Spleen (tissue), 11 donors: ENCODE data around the gene OLFM4. TPM values are rescaled to one million over a fixed set of nuclear protein-coding genes. Genes with fewer than 3 reads are reported as not detected.

ENCODE experiments used
- DNase-seq: peaks from one replicate; pipeline ENCODE4 v3.0.0-alpha.2; 2020
- H3K27ac ChIP-seq, 8 donors: fragments of 200-600 bp; sonication (generic) in 7 of 8; 1 replicate in 4 of 8; 2 replicates in 4 of 8; pipeline versions ENCODE4 v1.5.0 to v1.8.0; 2016 to 2021; ENCODE audit warnings: inconsistent platforms in 4 of 8, mild to moderate bottlenecking in 4 of 8, moderate library complexity in 1 of 8
- H3K27me3 ChIP-seq, 7 donors: fragments of 200-600 bp; sonication (generic) in 6 of 7; replicated peaks in 1 of 7; 1 replicate in 4 of 7; 2 replicates in 3 of 7; pipeline versions ENCODE4 v1.5.0 to v1.8.0; 2016 to 2021; ENCODE audit warnings: inconsistent platforms in 3 of 7, mild to moderate bottlenecking in 1 of 7
- H3K36me3 ChIP-seq, 6 donors: fragments of 200-600 bp; sonication (generic) in 5 of 6; 1 replicate in 4 of 6; 2 replicates in 2 of 6; pipeline versions ENCODE4 v1.5.0 to v1.8.0; 2016 to 2021; ENCODE audit warnings: inconsistent platforms in 2 of 6
- H3K4me1 ChIP-seq, 6 donors: fragments of 200-600 bp; sonication (generic) in 5 of 6; 1 replicate in 3 of 6; 2 replicates in 3 of 6; pipeline versions ENCODE4 v1.5.0 to v1.8.0; 2016 to 2021; ENCODE audit warnings: inconsistent platforms in 3 of 6
- H3K4me3 ChIP-seq, 8 donors: fragments of 200-600 bp; sonication (generic) in 7 of 8; 1 replicate in 4 of 8; 2 replicates in 4 of 8; pipeline versions ENCODE4 v1.5.0 to v1.8.0; 2016 to 2021; ENCODE audit warnings: inconsistent platforms in 4 of 8, mild to moderate bottlenecking in 4 of 8, moderate library complexity in 2 of 8
- H3K9me3 ChIP-seq, 8 donors: fragments of 200-600 bp; sonication (generic) in 7 of 8; 1 replicate in 4 of 8; 2 replicates in 4 of 8; pipeline versions ENCODE4 v1.5.0 to v1.8.0; 2016 to 2021; ENCODE audit warnings: inconsistent platforms in 4 of 8
- POLR2A ChIP-seq, 3 donors: fragments of 450-650 bp; IDR thresholded peaks; one replicate each; pipeline ENCODE4 v1.5.1; 2017; ENCODE audit warnings: antibody characterized with exemption in 3 of 3, mild to moderate bottlenecking in 1 of 3
- POLR2AphosphoS5 ChIP-seq, 3 donors: sonication (generic); formaldehyde crosslinking; IDR thresholded peaks; one replicate each; pipeline ENCODE4 v1.5.1; 2017; ENCODE audit warnings: antibody characterized with exemption in 3 of 3
- WGBS, 5 donors: extraction: QIAGEN DNeasy Blood & Tissue Kit in 3 of 5; methylation state at CpG; one replicate each; pipeline versions ENCODE4 v1.1.5 to v1.1.7; 2013 to 2018; 5-methylcytosine and 5-hydroxymethylcytosine counted together
- intact Hi-C: fragments of 100-400 bp; cut with DNase I; formaldehyde crosslinking; loops from one replicate; pipeline ENCODE4 v1.15.0; 2023; ENCODE audit warnings: low total_unique reads
- polyA plus RNA-seq, 3 donors: library from polyadenylated mRNA; stranded (reverse); fragments of 200-250 nt; gene quantifications; one replicate each; pipeline ENCODE4 v1.2.1, GENCODE V29; 2013
- total RNA-seq, 7 donors: library from RNA; depleted of rRNA in 3 of 7; stranded (reverse); fragments of >200 nt in 3 of 7; fragmentation: NEBNext Ultra II Directional in 4 of 7; extraction: Animal tissue kit (Norgen Biotek cat#: 25700) in 4 of 7; gene quantifications; one replicate each; pipeline versions ENCODE4 v1.1.0 to v1.2.1, GENCODE V29; 2016 to 2021
- TF ChIP-seq, protein P1 (sequence below), 11 experiments: fragments of 200-600 bp in 7 of 11; fragments of 450-650 bp in 4 of 11; sonication (generic) in 4 of 11; IDR thresholded peaks in 8 of 11; conservative IDR thresholded peaks in 3 of 11; 1 replicate in 7 of 11; 2 replicates in 4 of 11; pipeline versions ENCODE4 v1.4.0 to v1.8.0; 2016 to 2021; ENCODE audit warnings: antibody characterized with exemption in 11 of 11, inconsistent platforms in 4 of 11, mild to moderate bottlenecking in 1 of 11
- donor health status: healthy with polysubstance abuse.
- donor health status: DM: no; HTN: no; CAD: no; lungs with moderate emphysema.
- donor health status: DM: no; HTN: no; CAD: no.
- donor health status: Bipolar disorder and iron deficiency.
- donor health status: healthy.
- donor health status: DM: no; HTN: no; CAD: no.
- donor health status: DM: yes; HTN: yes; CAD: no.

OLFM4 gene
- total and polyA plus RNA-seq, 10 donors, result 0.78 to 82.5 (median 3.9) TPM

DNA sequence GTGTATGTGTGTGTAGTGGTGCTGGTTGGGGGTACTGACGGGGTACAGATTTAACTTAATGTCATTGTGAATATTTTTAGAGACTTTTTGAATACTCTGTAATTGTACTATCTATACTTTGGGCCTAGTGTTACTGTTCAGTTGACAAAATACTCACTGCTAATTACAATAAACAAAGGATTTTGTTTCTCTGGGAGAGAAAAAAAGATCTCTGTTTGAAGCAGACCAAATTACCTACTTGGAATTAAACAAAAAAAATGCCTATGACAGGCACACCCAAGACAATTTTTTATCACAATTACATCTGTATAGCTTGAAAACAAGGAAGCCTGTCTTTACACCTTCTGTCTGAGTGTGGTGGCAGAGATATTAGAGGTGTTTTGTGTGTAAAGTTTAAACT lies 45.1 kb downstream of the OLFM4 start:
- Histone ChIP-seq H3K27ac (no peak overlapping the region), H3K4me1 (no peaks in the 10 kb centered on the region), H3K9me3 (no peaks in the 10 kb centered on the region), H3K36me3 (no peaks in the 10 kb centered on the region), H3K4me3 (no peak overlapping the region), H3K27me3 (no peaks in the 10 kb centered on the region)
- intact Hi-C loops, result no loop called here
- WGBS, 5 donors, result 67 to 100% (median 81%) methylated on average over 1 of the region's 1 CpG
- TF ChIP-seq, protein P1, sequence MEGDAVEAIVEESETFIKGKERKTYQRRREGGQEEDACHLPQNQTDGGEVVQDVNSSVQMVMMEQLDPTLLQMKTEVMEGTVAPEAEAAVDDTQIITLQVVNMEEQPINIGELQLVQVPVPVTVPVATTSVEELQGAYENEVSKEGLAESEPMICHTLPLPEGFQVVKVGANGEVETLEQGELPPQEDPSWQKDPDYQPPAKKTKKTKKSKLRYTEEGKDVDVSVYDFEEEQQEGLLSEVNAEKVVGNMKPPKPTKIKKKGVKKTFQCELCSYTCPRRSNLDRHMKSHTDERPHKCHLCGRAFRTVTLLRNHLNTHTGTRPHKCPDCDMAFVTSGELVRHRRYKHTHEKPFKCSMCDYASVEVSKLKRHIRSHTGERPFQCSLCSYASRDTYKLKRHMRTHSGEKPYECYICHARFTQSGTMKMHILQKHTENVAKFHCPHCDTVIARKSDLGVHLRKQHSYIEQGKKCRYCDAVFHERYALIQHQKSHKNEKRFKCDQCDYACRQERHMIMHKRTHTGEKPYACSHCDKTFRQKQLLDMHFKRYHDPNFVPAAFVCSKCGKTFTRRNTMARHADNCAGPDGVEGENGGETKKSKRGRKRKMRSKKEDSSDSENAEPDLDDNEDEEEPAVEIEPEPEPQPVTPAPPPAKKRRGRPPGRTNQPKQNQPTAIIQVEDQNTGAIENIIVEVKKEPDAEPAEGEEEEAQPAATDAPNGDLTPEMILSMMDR (IDR thresholded peaks at IDR 0.05 in 8 of 11, conservative IDR thresholded peaks at IDR 0.05 in 3 of 11), result no peak
- TF ChIP-seq POLR2AphosphoS5 (IDR thresholded peaks at IDR 0.05), result no peak
- no peak for TF ChIP-seq POLR2A (IDR thresholded peaks at IDR 0.05)
- no peak for DNase-seq

DNA sequence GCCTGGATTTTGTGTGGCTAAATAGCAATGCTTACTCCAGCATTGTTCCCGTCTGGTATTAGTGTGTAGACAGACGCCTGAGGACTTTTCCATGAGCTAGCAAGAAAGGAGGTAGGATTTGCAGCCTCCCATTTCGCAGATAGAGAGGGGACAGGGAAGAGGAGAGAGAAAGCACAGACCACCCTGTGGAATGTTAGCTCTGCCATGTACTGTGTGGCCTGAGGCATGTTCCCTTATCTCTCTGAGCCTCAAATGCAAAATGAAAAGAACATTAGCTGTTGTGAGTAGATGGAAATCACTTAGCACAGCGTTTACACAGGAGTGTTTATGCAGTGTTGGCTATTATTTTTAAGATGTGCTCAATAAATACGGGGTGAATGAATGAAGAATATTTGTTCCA lies 45.5 kb downstream of the OLFM4 start:
- no peaks in the 10 kb centered on the region for H3K27me3 ChIP-seq
- intact Hi-C loops, result no loop called here
- H3K4me3 ChIP-seq, result no peak overlapping the region
- H3K27ac ChIP-seq, result no peak overlapping the region
- no peaks in the 10 kb centered on the region for H3K9me3 ChIP-seq
- no peak for DNase-seq
- no peaks in the 10 kb centered on the region for H3K4me1 ChIP-seq
- 65 to 74% (median 72%) methylated on average over 5 of the region's 5 CpGs for WGBS, 5 donors
- TF ChIP-seq POLR2AphosphoS5 (IDR thresholded peaks at IDR 0.05), result no peak
- TF ChIP-seq POLR2A (IDR thresholded peaks at IDR 0.05), result no peak
- TF ChIP-seq, protein P1 (IDR thresholded peaks at IDR 0.05 in 8 of 11, conservative IDR thresholded peaks at IDR 0.05 in 3 of 11), result no peak
- H3K36me3 ChIP-seq, result no peaks in the 10 kb centered on the region

GRCh38 chr13:53075356-53076041 lies 46.9 kb downstream of the OLFM4 start:
- H3K4me1 ChIP-seq, result no peaks in the 10 kb centered on the region
- no peak overlapping the region for H3K4me3 ChIP-seq
- TF ChIP-seq POLR2A (IDR thresholded peaks at IDR 0.05) (no peak), POLR2AphosphoS5 (IDR thresholded peaks at IDR 0.05) (no peak)
- TF ChIP-seq, protein P1 (IDR thresholded peaks at IDR 0.05 in 8 of 11, conservative IDR thresholded peaks at IDR 0.05 in 3 of 11), result no peak
- no peaks in the 10 kb centered on the region for H3K9me3 ChIP-seq
- H3K27ac ChIP-seq, result no peak overlapping the region
- WGBS, 5 donors, result 61 to 72% (median 68%) methylated on average over 6 of the region's 6 CpGs
- intact Hi-C loops, result no loop called here
- DNase-seq, result no peak
- no peaks in the 10 kb centered on the region for H3K27me3 ChIP-seq
- H3K36me3 ChIP-seq, result no peaks in the 10 kb centered on the region

- Histone ChIP-seq H3K4me1 (no peaks in the 10 kb centered on the region), H3K27ac (no peak overlapping the region), H3K9me3 (peaks cover 0 to 5% (median 0%) of the 10 kb centered on the region in 8 donors), H3K4me3 (no peak overlapping the region), H3K36me3 (no peaks in the 10 kb centered on the region), H3K27me3 (no peaks in the 10 kb centered on the region)
- TF ChIP-seq POLR2A (IDR thresholded peaks at IDR 0.05) (no peak), POLR2AphosphoS5 (IDR thresholded peaks at IDR 0.05) (no peak)
- TF ChIP-seq, protein P1 (IDR thresholded peaks at IDR 0.05 in 8 of 11, conservative IDR thresholded peaks at IDR 0.05 in 3 of 11), result no peak
- intact Hi-C loops, result no loop called here
- 69 to 79% (median 76%) methylated on average over 8 of the region's 8 CpGs for WGBS, 5 donors
- no peak for DNase-seq
Observed at GRCh38 chr13:53079691-53080090, 51.1 kb downstream of the OLFM4 start.
